Upper lobe of left lung (tissue), 6 donors: Measurements from ENCODE around the gene PRPF40A. TPM values are rescaled to one million over a fixed set of nuclear protein-coding genes. Genes with fewer than 3 reads are reported as not detected.
A peak's percentile ranks its signal among the peaks of the same experiment; 100 is the strongest.

Experiments used
- ATAC-seq, 2 donors: fragments of 200-7000 bp; cut with Tn5 transposase; one replicate each; pipeline ENCODE4 v1.9.1; 2022; ENCODE audit warnings: mild to moderate bottlenecking in 2 of 2, moderate library complexity in 2 of 2; ENCODE audit not compliant: low FRiP score in 2 of 2
- DNase-seq, 2 donors: peaks; one replicate each; pipeline ENCODE4 v3.0.0-alpha.2; 2019 to 2020
- H3K27ac ChIP-seq, 4 donors: fragments of 200-600 bp; sonication (generic); one replicate each; pipeline ENCODE4 v1.5.1; 2016 to 2019
- H3K27me3 ChIP-seq, 4 donors: fragments of 200-600 bp; sonication (generic); one replicate each; pipeline ENCODE4 v1.5.1; 2017 to 2019
- H3K36me3 ChIP-seq, 4 donors: fragments of 200-600 bp; sonication (generic); one replicate each; pipeline ENCODE4 v1.5.1; 2016 to 2019
- H3K4me1 ChIP-seq, 4 donors: fragments of 200-600 bp; sonication (generic); one replicate each; pipeline ENCODE4 v1.5.1; 2018 to 2019
- H3K4me3 ChIP-seq, 4 donors: fragments of 200-600 bp; sonication (generic); one replicate each; pipeline ENCODE4 v1.5.1; 2017 to 2019; ENCODE audit warnings: mild to moderate bottlenecking in 2 of 4, moderate library complexity in 1 of 4
- H3K9me3 ChIP-seq, 4 donors: fragments of 200-600 bp; sonication (generic); one replicate each; pipeline ENCODE4 v1.5.1; 2018 to 2019
- CTCF ChIP-seq, 6 experiments: fragments of 450-650 bp in 4 of 6; fragments of 200-600 bp in 2 of 6; sonication (generic) in 2 of 6; IDR thresholded peaks; one replicate each; pipeline ENCODE4 v1.5.1; 2016 to 2019; ENCODE audit warnings: antibody characterized with exemption in 6 of 6
- EP300 ChIP-seq, 4 donors: sonication (generic); formaldehyde crosslinking; IDR thresholded peaks; one replicate each; pipeline ENCODE4 v1.5.1; 2017; ENCODE audit warnings: antibody characterized with exemption in 4 of 4, control low read depth in 2 of 4
- POLR2A ChIP-seq, 4 donors: fragments of 450-650 bp; IDR thresholded peaks; one replicate each; pipeline ENCODE4 v1.5.1; 2016 to 2017; ENCODE audit warnings: antibody characterized with exemption in 4 of 4, mild to moderate bottlenecking in 2 of 4
- POLR2AphosphoS5 ChIP-seq, 2 donors: sonication (generic); formaldehyde crosslinking; IDR thresholded peaks; one replicate each; pipeline ENCODE4 v1.5.1; 2017; ENCODE audit warnings: antibody characterized with exemption in 2 of 2
- WGBS, 2 donors: methylation state at CpG; one replicate each; pipeline ENCODE4 v1.1.5; 2017 to 2018; 5-methylcytosine and 5-hydroxymethylcytosine counted together
- total RNA-seq, 6 donors: library from RNA; depleted of rRNA in 4 of 6; stranded (reverse); fragments of >200 nt in 4 of 6; gene quantifications; one replicate each; pipeline versions ENCODE4 v1.1.0 to v1.2.1, GENCODE V29; 2016 to 2021
- donor health status: DM: no; HTN: no; CAD: no; lungs with moderate emphysema.
- donor health status: DM: no; HTN: yes; CAD: no; lungs with severe emphysema.

The PRPF40A gene
- total RNA-seq, 6 donors from 2014 or later: 43.2 to 199 (median 74.8) TPM

GRCh38 chr2:152644189-152644873, 72.9 kb downstream of the PRPF40A start:
- DNase-seq: no peak
- no peaks in the 10 kb centered on the region for H3K27me3 ChIP-seq
- WGBS, 2 donors: 86 to 93% methylated on average over 6 of the region's 6 CpGs
- no peak overlapping the region for H3K27ac ChIP-seq
- H3K4me1 ChIP-seq: peaks cover 7 to 21% (median 12%) of the 10 kb centered on the region in 4 donors
- TF ChIP-seq POLR2A (IDR thresholded peaks at IDR 0.05) (no peak), EP300 (IDR thresholded peaks at IDR 0.05) (no peak), CTCF (IDR thresholded peaks at IDR 0.05) (no peak), POLR2AphosphoS5 (IDR thresholded peaks at IDR 0.05) (no peak)
- no peak overlapping the region for H3K4me3 ChIP-seq
- no peak for ATAC-seq
- H3K9me3 ChIP-seq: no peaks in the 10 kb centered on the region
- H3K36me3 ChIP-seq: peaks cover 17 to 63% (median 32%) of the 10 kb centered on the region in 4 donors

GRCh38 chr2:152638590-152638989, 78.7 kb downstream of the PRPF40A start:
- peaks cover 0 to 9% (median 0%) of the 10 kb centered on the region in 4 donors for H3K4me1 ChIP-seq
- ATAC-seq: no peak
- TF ChIP-seq CTCF (IDR thresholded peaks at IDR 0.05): no peak
- TF ChIP-seq EP300 (IDR thresholded peaks at IDR 0.05): no peak
- no peak for TF ChIP-seq POLR2AphosphoS5 (IDR thresholded peaks at IDR 0.05)
- no peak for TF ChIP-seq POLR2A (IDR thresholded peaks at IDR 0.05)

GRCh38 chr2:152638056-152638455, 79.2 kb downstream of the PRPF40A start:
- TF ChIP-seq CTCF (IDR thresholded peaks at IDR 0.05): no peak
- no peak overlapping the region for H3K27ac ChIP-seq
- DNase-seq (no peak), ATAC-seq (no peak)
- H3K4me1 ChIP-seq: peaks cover 0 to 9% (median 0%) of the 10 kb centered on the region in 4 donors
- H3K4me3 ChIP-seq: no peak overlapping the region
- no peaks in the 10 kb centered on the region for H3K9me3 ChIP-seq
- peaks cover 12 to 70% (median 35%) of the 10 kb centered on the region in 4 donors for H3K36me3 ChIP-seq
- 90 to 98% methylated on average over 2 of the region's 2 CpGs for WGBS, 2 donors
- no peaks in the 10 kb centered on the region for H3K27me3 ChIP-seq

More at GRCh38 chr2:152638590-152638989, 78.7 kb downstream of the PRPF40A start:
- Histone ChIP-seq H3K27me3 (no peaks in the 10 kb centered on the region), H3K27ac (no peak overlapping the region), H3K36me3 (peaks cover 17 to 70% (median 35%) of the 10 kb centered on the region in 4 donors), H3K4me3 (no peak overlapping the region), H3K9me3 (no peaks in the 10 kb centered on the region)
- WGBS, 2 donors: 79 to 81% methylated on average over 8 of the region's 8 CpGs
- peak in 1 of 2 donors; percentile 2 for DNase-seq

- TF ChIP-seq CTCF (IDR thresholded peaks at IDR 0.05): no peak
- no peak for TF ChIP-seq POLR2AphosphoS5 (IDR thresholded peaks at IDR 0.05)
- TF ChIP-seq POLR2A (IDR thresholded peaks at IDR 0.05): no peak
- no peak for TF ChIP-seq EP300 (IDR thresholded peaks at IDR 0.05)
- H3K27ac ChIP-seq: no peak overlapping the region
- H3K4me3 ChIP-seq: no peak overlapping the region
- DNase-seq (no peak), ATAC-seq (no peak)
- no peaks in the 10 kb centered on the region for H3K9me3 ChIP-seq
- H3K36me3 ChIP-seq: peaks cover 12 to 68% (median 29%) of the 10 kb centered on the region in 4 donors
- WGBS, 2 donors: 81 to 94% methylated on average over 7 of the region's 7 CpGs
- H3K27me3 ChIP-seq: no peaks in the 10 kb centered on the region
- peaks cover 0 to 9% (median 0%) of the 10 kb centered on the region in 4 donors for H3K4me1 ChIP-seq
These were observed 80.0 kb downstream of the PRPF40A start for GRCh38 chr2:152637251-152637650.
